Measurements from ENCODE around the gene DSG3.

DSG3 gene

GRCh38 chr18:31447530-31448191 is at the start of gene DSG3:
DSG3 (plus strand) TSS chr18:31447741; CDS start chr18:31447878, 137 bp downstream.
- no peak for DNase-seq

GRCh38 chr18:31398191-31398590 is 49.4 kb upstream of the DSG3 start:
- DNase-seq: no peak

- DNase-seq: no peak
Measured at GRCh38 chr18:31399306-31400032, 48.1 kb upstream of the DSG3 start.

- no peak for DNase-seq
Measured at GRCh38 chr18:31401156-31402025, 46.1 kb upstream of the DSG3 start.

GRCh38 chr18:31402026-31402373 is 45.5 kb upstream of the DSG3 start:
- DNase-seq: no peak

- no peak for DNase-seq
Measured at GRCh38 chr18:31403409-31403808, 44.1 kb upstream of the DSG3 start.

- no peak for DNase-seq
Measured at GRCh38 chr18:31407649-31408048, 39.9 kb upstream of the DSG3 start.

GRCh38 chr18:31409276-31409675 is 38.3 kb upstream of the DSG3 start:
- DNase-seq: no peak

- peak; percentile 32 for DNase-seq
Measured at GRCh38 chr18:31410716-31411483, 36.6 kb upstream of the DSG3 start.

GRCh38 chr18:31413137-31413536 is 34.4 kb upstream of the DSG3 start:
- no peak for DNase-seq

- no peak for DNase-seq
Measured at GRCh38 chr18:31417850-31418249, 29.7 kb upstream of the DSG3 start.

- DNase-seq: no peak
Measured at GRCh38 chr18:31419457-31419932, 28.0 kb upstream of the DSG3 start.

GRCh38 chr18:31420032-31420431 is 27.5 kb upstream of the DSG3 start:
- no peak for DNase-seq

GRCh38 chr18:31420524-31420923 is 27.0 kb upstream of the DSG3 start:
- no peak for DNase-seq

- DNase-seq: peak; percentile 37
Measured at GRCh38 chr18:31424383-31424988, 23.1 kb upstream of the DSG3 start.

GRCh38 chr18:31426021-31426420 is 21.5 kb upstream of the DSG3 start:
- no peak for DNase-seq

- DNase-seq: peak; percentile 5
Measured at GRCh38 chr18:31426871-31427406, 20.6 kb upstream of the DSG3 start.

- no peak for DNase-seq
Measured at GRCh38 chr18:31428211-31428610, 19.3 kb upstream of the DSG3 start.

GRCh38 chr18:31429623-31430022 is 17.9 kb upstream of the DSG3 start:
- no peak for DNase-seq

GRCh38 chr18:31430072-31430471 is 17.5 kb upstream of the DSG3 start:
- DNase-seq: no peak

GRCh38 chr18:31430554-31430953 is 17.0 kb upstream of the DSG3 start:
- no peak for DNase-seq

- peak; percentile 7 for DNase-seq
Measured at GRCh38 chr18:31432316-31432715, 15.2 kb upstream of the DSG3 start.

Measured in eye (tissue), 1 donor.